GM10248 (cell line): Measurements from ENCODE around the gene KIAA0513.

Experiments
- CTCF ChIA-PET: fragments of 300-600 bp; sonication (Branson Sonifier 250); formaldehyde crosslinking; extraction: SDS; loops from one replicate; lab custom pipeline; 2021; ENCODE audit warnings: antibody characterized with exemption; lab: Yijun Ruan, JAX
- POLR2A ChIA-PET: fragments of 350-650 bp; sonication (Branson Sonifier 250); formaldehyde crosslinking; extraction: SDS; loops from one replicate; lab custom pipeline; 2020; ENCODE audit warnings: antibody characterized with exemption; lab: Yijun Ruan, JAX
- DNase-seq: peaks from one replicate; pipeline ENCODE4 v3.0.0; 2012; ENCODE audit errors: extremely low spot score
- TF ChIP-seq, protein P1 (sequence below): IDR thresholded peaks from 2 replicates; pipeline ENCODE4 v1.5.1; 2012; ENCODE audit warnings: mild to moderate bottlenecking, low read depth; ENCODE audit errors: extremely low read depth, missing control alignments, control extremely low read depth

KIAA0513 gene

DNA sequence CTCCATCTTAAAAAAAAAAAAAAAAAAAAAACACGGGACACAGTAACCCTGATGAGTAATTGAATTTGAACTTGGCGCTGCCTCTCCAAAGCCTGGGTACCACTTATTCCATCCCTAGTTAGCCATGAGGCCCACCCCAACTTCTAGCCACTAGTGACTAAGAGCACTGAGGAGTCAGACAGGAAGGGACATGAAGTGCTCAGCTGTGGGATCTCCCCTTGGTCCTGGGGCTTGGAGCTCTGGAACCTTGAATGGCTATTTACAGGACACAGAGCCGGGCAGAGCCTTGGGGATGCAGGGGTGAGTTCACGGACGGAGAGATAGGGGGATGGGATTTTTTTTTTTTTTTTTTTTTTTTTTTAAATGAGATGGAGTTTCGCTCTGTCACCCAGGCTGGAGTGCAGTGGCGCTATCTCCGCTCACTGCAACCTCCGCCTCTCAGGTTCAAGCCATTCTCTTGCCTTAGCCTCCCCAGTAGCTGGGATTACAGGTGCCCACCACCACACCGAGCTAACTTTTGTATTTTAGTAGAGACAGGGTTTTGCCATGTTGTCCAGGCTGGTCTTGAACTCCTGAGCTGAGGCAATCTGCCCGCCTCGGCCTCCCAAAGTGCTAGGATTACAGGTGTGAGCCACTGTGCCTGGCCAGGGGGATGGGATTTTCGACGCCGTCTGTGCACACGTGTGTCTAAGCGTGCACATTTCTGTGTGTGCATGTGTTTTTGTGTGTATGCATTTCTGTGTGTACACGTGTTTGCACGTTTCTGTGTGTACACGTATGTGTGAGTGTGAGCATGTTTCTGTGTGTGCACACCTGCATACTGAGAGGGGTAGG lies 105.1 kb downstream of the KIAA0513 start:
- CTCF ChIA-PET: interaction anchor here (1.0 to 1.5 kb wide), 3 partner anchors 13 to 165 kb away, joined by 3 to 5 read pairs (median 4); no protein-coding TSS in a partner anchor

DNA sequence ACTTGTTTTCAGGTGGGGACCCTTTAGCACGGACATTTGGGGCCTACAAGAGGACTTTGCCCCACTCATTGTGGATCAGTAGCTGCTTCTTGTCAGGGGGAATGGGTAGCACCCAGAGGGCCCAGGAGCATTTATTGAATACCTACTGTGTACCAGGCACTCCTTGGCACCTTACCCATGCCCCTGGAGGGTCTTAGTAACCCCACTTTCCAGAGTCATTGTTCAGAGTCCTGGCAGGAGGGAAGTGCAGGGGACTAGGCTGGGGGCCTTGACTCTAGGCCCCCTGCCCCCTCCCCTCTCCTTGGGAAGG lies 105.7 kb downstream of the KIAA0513 start:
- ChIA-PET CTCF (interaction anchor here (1.0 to 1.2 kb wide), 2 partner anchors 14 to 164 kb away, joined by 3 to 5 read pairs; no protein-coding TSS in a partner anchor), POLR2A (no interaction called here)
- TF ChIP-seq, protein P1, sequence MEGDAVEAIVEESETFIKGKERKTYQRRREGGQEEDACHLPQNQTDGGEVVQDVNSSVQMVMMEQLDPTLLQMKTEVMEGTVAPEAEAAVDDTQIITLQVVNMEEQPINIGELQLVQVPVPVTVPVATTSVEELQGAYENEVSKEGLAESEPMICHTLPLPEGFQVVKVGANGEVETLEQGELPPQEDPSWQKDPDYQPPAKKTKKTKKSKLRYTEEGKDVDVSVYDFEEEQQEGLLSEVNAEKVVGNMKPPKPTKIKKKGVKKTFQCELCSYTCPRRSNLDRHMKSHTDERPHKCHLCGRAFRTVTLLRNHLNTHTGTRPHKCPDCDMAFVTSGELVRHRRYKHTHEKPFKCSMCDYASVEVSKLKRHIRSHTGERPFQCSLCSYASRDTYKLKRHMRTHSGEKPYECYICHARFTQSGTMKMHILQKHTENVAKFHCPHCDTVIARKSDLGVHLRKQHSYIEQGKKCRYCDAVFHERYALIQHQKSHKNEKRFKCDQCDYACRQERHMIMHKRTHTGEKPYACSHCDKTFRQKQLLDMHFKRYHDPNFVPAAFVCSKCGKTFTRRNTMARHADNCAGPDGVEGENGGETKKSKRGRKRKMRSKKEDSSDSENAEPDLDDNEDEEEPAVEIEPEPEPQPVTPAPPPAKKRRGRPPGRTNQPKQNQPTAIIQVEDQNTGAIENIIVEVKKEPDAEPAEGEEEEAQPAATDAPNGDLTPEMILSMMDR: no peak
- no peak for DNase-seq

More for the DNA sequence above, 105.1 kb downstream of the KIAA0513 start:
- TF ChIP-seq, protein P1: no peak
- POLR2A ChIA-PET: no interaction called here
- DNase-seq: no peak

DNA sequence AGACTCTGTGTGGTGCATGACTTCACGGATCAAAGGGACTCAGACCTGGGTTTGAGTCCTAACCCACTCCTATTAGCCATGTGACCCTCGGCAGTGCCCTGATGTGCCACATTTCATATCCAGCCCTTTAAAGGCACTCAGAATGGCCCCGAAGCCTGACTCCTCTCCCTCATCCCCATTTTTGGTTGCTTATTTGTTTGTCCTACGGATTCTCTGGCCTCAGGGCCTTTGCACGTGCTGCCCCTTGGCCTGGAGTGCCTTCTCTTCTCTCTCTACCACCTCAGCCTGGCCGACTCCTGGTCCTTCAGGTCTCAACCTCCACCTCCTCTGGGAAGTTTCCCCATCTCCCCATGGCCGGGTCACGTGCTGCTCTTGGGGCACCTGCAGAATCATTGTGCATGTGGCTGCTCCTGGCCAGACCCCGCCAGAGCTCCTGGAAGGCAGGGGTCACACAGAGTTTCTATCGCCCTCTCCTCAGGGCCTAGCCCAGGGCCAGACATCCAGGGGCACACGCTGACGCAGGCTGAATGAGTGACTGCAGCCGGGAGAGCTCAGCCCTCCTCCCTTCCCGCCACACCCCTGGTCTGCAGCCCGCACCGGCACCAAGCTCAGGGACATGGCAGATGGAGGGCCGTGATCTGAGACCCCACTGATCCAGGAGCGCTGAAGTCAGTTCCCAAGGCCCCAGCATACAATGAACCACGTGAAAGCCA lies 106.6 kb downstream of the KIAA0513 start:
- no peak for DNase-seq
- POLR2A ChIA-PET: no interaction called here
- TF ChIP-seq, protein P1: no peak
- CTCF ChIA-PET: interaction anchor here (1.2 to 2.2 kb wide), 3 partner anchors 9 to 119 kb away, joined by 3 to 6 read pairs (median 4); no protein-coding TSS in a partner anchor

DNA sequence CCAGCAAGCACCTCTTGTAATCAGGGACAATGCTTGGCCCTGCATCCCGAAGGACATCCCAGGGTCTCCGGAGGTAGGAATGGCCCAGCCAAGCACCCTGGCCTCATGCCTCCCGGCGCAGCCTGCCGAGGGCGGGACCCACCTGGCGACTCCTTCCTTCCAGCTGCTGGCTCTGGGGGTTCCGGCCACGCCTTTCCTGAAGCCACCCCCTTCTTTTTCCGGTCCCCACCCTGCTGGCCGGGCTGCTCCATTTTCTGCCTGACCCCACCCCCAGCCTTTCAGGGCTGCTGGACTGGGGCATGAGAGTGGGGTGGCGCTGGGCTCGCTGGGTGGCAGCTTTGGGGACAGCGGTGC lies 107.2 kb downstream of the KIAA0513 start:
- POLR2A ChIA-PET: no interaction called here
- no peak for DNase-seq
- CTCF ChIA-PET: interaction anchor here (1.1 to 2.2 kb wide), 4 partner anchors 8 to 118 kb away, joined by 3 to 6 read pairs (median 4); no protein-coding TSS in a partner anchor
- TF ChIP-seq, protein P1: no peak

DNA sequence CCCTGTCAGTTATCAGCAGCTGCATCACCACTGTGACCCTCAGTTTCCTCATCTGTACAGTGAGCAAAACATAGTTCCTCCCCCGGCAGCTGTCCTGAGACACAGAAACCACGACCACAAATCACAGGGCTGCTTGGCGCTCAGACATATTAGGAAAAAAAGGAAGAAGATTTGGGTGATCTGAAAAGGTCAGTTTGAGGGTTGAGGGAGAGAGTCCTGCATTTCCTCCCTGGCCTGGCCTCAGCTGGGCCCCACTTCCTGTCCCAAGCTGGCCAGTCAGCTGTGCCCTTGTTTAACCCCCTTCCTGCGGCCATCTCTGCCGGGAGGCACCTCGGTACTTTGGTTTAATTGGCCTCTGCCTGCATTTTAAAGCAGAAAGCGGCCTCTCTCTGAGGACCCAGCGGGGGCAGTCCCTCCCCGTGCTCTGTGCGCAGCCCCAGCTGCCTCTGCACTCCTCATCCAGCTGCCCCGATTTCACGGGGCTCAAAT lies 108.7 kb downstream of the KIAA0513 start:
- DNase-seq: peak; percentile 44
- CTCF ChIA-PET: interaction anchor here (0.8 to 2.2 kb wide), 4 partner anchors 9 to 33 kb away, joined by 3 to 6 read pairs (median 3); no protein-coding TSS in a partner anchor
- TF ChIP-seq, protein P1: no peak
- POLR2A ChIA-PET: no interaction called here

DNA sequence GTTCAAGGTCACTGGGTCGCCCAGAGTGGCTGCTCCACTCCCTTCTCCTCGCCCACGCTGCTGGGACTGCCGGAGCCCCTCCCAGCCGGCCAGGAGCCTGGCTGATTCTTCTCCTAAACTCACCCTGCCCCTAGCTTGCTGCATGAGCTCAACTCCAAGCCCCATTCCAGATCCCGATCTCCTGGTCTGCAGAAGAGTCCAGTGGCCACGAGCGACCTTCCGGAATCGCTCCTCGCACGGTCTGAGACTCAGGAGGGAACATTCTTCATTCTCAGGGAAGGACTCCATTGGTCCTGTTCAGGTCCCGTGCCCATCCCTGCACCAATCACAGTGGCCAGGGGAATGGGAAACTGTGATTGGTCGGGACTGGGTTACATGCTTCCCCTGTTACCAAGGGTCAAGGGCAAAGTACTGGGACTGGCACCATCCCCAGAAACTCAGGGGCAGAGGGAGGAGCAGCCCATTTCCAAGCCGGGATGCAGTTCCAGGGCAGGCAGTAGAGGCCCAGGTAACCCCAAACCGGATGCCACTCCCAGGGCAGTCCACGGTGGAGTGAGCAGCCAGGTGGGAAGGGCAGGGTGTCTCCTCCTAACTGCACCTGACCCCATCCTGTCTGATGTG lies 109.2 kb downstream of the KIAA0513 start:
- DNase-seq: no peak
- ChIA-PET CTCF (interaction anchor here (0.8 to 2.2 kb wide), 5 partner anchors 9 to 32 kb away, joined by 3 to 6 read pairs (median 3); no protein-coding TSS in a partner anchor), POLR2A (no interaction called here)

More for the DNA sequence above, 109.2 kb downstream of the KIAA0513 start:
- TF ChIP-seq, protein P1: no peak
